SK-N-MC (cell line): ENCODE measurements around the gene CYP26C1.

Experiments
- EZH2 ChIP-seq: fragments of 200-600 bp; sonication (generic); IDR thresholded peaks from one replicate; pipeline ENCODE4 v1.6.1; 2017; ENCODE audit warnings: antibody characterized with exemption
- FOXP2 ChIP-seq: optimal IDR thresholded peaks from 2 replicates; pipeline ENCODE3; 2011; ENCODE audit warnings: mild to moderate bottlenecking, moderate library complexity; ENCODE audit not compliant: insufficient read depth; ENCODE audit errors: extremely low read length, control extremely low read depth
- POLR2AphosphoS5 ChIP-seq: IDR thresholded peaks from 2 replicates; pipeline ENCODE4 v1.6.1; 2012; ENCODE audit warnings: mild to moderate bottlenecking, low read depth, low read length, borderline replicate concordance

GRCh38 chr10:93074147-93074596 is 13.6 kb downstream of the CYP26C1 start:
- TF ChIP-seq POLR2AphosphoS5 (no peak), EZH2 (no peak), FOXP2 (no peak)
